HepG2 (cell line): ENCODE results near the gene RXFP3. TPM values are rescaled to one million over a fixed set of nuclear protein-coding genes. Genes with fewer than 3 reads are reported as not detected.

Source experiments
- ATAC-seq: fragments of 200-7000 bp; cut with Tn5 transposase; 3 replicates; pipeline ENCODE4 v1.9.1; 2020; ENCODE audit warnings: mild to moderate bottlenecking, moderate library complexity
- BruUV-seq: library from RNA; stranded (reverse); fragments of 400-500 nt; replicated peaks from 2 replicates; lab custom pipeline; 2021; lab: Mats Ljungman, UMichigan
- CTCF ChIA-PET: fragments of 300-600 bp; formaldehyde crosslinking; extraction: SDS; loops from one replicate; lab custom pipeline; 2021; ENCODE audit warnings: low total read pairs, inconsistent platforms, low intra/inter-chr PET ratio; lab: Yijun Ruan, JAX
- POLR2A ChIA-PET: fragments of 350-600 bp; sonication (Branson Sonifier 250); formaldehyde crosslinking; loops from one replicate; lab custom pipeline; 2020; ENCODE audit warnings: antibody characterized with exemption, inconsistent platforms; lab: Yijun Ruan, JAX
- DNase-seq: peaks from one replicate; pipeline ENCODE4 v3.0.0-alpha.2; 2015; ENCODE audit warnings: low spot score
- FAIRE-seq: peaks from 3 replicates; lab custom pipeline; 2011; peaks lifted over from hg19 to GRCh38; lab: Jason Lieb, UNC
- H2AFZ ChIP-seq: one replicate; pipeline ENCODE4 v1.6.1; 2011; ENCODE audit warnings: low read length, inconsistent platforms
- H3K27ac ChIP-seq: fragments of 300-600 bp; 3 replicates; pipeline ENCODE4 v1.8.0; 2011; ENCODE audit warnings: mixed run types, mild to moderate bottlenecking, mixed read lengths, low read length, inconsistent platforms; ENCODE audit not compliant: insufficient read depth; ENCODE audit errors: extremely low read length
- H3K27me3 ChIP-seq, 2 experiments: fragments of 200-600 bp in 1 of 2; 2 replicates in 1 of 2; 3 replicates in 1 of 2; pipeline versions ENCODE4 v1.6.0 to v1.8.0; 2011; ENCODE audit warnings: low read length in 2 of 2, mild to moderate bottlenecking in 2 of 2, moderate library complexity in 2 of 2, inconsistent platforms in 1 of 2; ENCODE audit not compliant: insufficient read depth in 2 of 2, control insufficient read depth in 1 of 2
- H3K36me3 ChIP-seq, 2 experiments: fragments of 200-600 bp in 1 of 2; replicated peaks in 1 of 2; 2 replicates in 1 of 2; 3 replicates in 1 of 2; pipeline versions ENCODE4 v1.5.1 to v1.8.0; 2011; ENCODE audit warnings: low read length in 2 of 2, inconsistent platforms in 1 of 2; ENCODE audit not compliant: insufficient read depth in 2 of 2, control insufficient read depth in 1 of 2
- H3K4me1 ChIP-seq: 2 replicates; pipeline ENCODE4 v1.5.1; 2012; ENCODE audit warnings: low read length, inconsistent platforms; ENCODE audit not compliant: insufficient read depth
- H3K4me2 ChIP-seq: 2 replicates; pipeline ENCODE4 v1.6.0; 2011; ENCODE audit warnings: low read depth, low read length, inconsistent platforms
- H3K4me3 ChIP-seq, 3 experiments: fragments of 200-600 bp in 1 of 3; sonication (generic), shearing (Covaris generic) in 1 of 3; replicated peaks in 1 of 3; 2 replicates each; pipeline ENCODE4 v1.5.1; 2011 to 2016; ENCODE audit warnings: low read length in 3 of 3, inconsistent platforms in 2 of 3, low read depth in 2 of 3, mild to moderate bottlenecking in 2 of 3, control low read depth in 1 of 3, mixed read lengths in 1 of 3; ENCODE audit not compliant: insufficient read depth in 1 of 3
- H3K79me2 ChIP-seq: one replicate; pipeline ENCODE4 v1.6.1; 2011; ENCODE audit warnings: low read length, inconsistent platforms; ENCODE audit not compliant: insufficient read depth
- H3K9ac ChIP-seq: 2 replicates; pipeline ENCODE4 v1.6.0; 2011; ENCODE audit warnings: mild to moderate bottlenecking, low read depth, low read length, inconsistent platforms; ENCODE audit not compliant: insufficient read depth
- H3K9me3 ChIP-seq: 2 replicates; pipeline ENCODE4 v1.5.1; 2012; ENCODE audit warnings: mild to moderate bottlenecking, low read length
- H4K20me1 ChIP-seq: 2 replicates; pipeline ENCODE4 v1.6.0; 2011; ENCODE audit warnings: inconsistent platforms, mild to moderate bottlenecking, low read length, moderate library complexity; ENCODE audit not compliant: insufficient read depth
- KAT7 ChIP-seq: IDR thresholded peaks from 2 replicates; pipeline ENCODE4 v1.6.1; 2018; ENCODE audit warnings: borderline replicate concordance, missing compliant biosample characterization
- KDM4B ChIP-seq: sonication (generic); formaldehyde crosslinking; IDR thresholded peaks from 2 replicates; pipeline ENCODE4 v1.4.0; 2020; ENCODE audit warnings: missing genetic modification reagents
- KMT2B ChIP-seq: IDR thresholded peaks from 2 replicates; pipeline ENCODE4 v1.6.1; 2016; ENCODE audit warnings: missing genetic modification reagents, missing compliant biosample characterization
- MLX ChIP-seq: IDR thresholded peaks from 2 replicates; pipeline ENCODE4 v1.6.1; 2016
- MYC ChIP-seq: sonication (generic); formaldehyde crosslinking; IDR thresholded peaks from 2 replicates; pipeline ENCODE4 v1.9.0; 2021; ENCODE audit warnings: missing genetic modification reagents, borderline replicate concordance
- ONECUT2 ChIP-seq: sonication (generic); formaldehyde crosslinking; IDR thresholded peaks from 2 replicates; pipeline ENCODE4 v1.4.0; 2020; ENCODE audit warnings: missing genetic modification reagents
- ZBTB7B ChIP-seq: sonication (generic); formaldehyde crosslinking; IDR thresholded peaks from 2 replicates; pipeline ENCODE4 v1.4.0; 2020; ENCODE audit warnings: missing genetic modification reagents
- WGBS: methylation state at CpG from one replicate; pipeline ENCODE4 v1.1.6; 2017; ENCODE audit warnings: low lambda C conversion rate; 5-methylcytosine and 5-hydroxymethylcytosine counted together
- in situ Hi-C: cut with HindIII; loops from 2 replicates; pipeline ENCODE4 v1.10.0; 2017; ENCODE audit warnings: low pct_unique_long_range_greater_than_20kb; ENCODE audit not compliant: extremely low pct_ligation_motif_present
- intact Hi-C: fragments of 100-400 bp; cut with micrococcal nuclease; formaldehyde crosslinking; loops from one replicate; pipeline ENCODE4 v1.10.0; 2022; ENCODE audit not compliant: unreplicated experiment
- polyA plus RNA-seq, 8 experiments: library from polyadenylated mRNA; depleted of rRNA in 3 of 8; stranded (reverse) in 7 of 8; unstranded in 1 of 8; fragments of >200 nt; fragmentation: Illumina TruSeq in 4 of 8; extraction: Trizol in 4 of 8; gene quantifications; 2 replicates each; pipeline versions ENCODE4 v1.2.1 to v1.2.3, GENCODE V29; 2011 to 2016; ENCODE audit warnings: low read depth in 4 of 8, missing spikeins in 1 of 8, mixed read lengths in 1 of 8; ENCODE audit not compliant: insufficient read depth in 1 of 8
- total RNA-seq, 5 experiments: library from RNA; depleted of rRNA; stranded (reverse); fragments of >200 nt; fragmentation: Illumina TruSeq; extraction: Trizol; gene quantifications; 2 replicates each; pipeline ENCODE4 v1.2.3, GENCODE V29; 2016; ENCODE audit warnings: low read depth in 1 of 5

RXFP3 gene
- total and polyA plus RNA-seq, 2 of the 13 experiments (the other 11 are each of a cell fraction or from before 2014, with no cell fraction given): not detected

- no peak for TF ChIP-seq KMT2B (CRISPR knock-in tag)
- TF ChIP-seq MLX (CRISPR knock-in tag): no peak
- no peak for TF ChIP-seq MYC
- TF ChIP-seq ZBTB7B (CRISPR knock-in tag): no peak
Observed at GRCh38 chr5:33928283-33928682, 7.9 kb upstream of the RXFP3 start (continued).

- no peak overlapping the region for H3K4me2 ChIP-seq
- CTCF ChIA-PET: no interaction called here
- DNase-seq (no peak), ATAC-seq (no peak), FAIRE-seq (no peak)
- no peak overlapping the region for H3K4me3 ChIP-seq
- no peaks in the 10 kb centered on the region for H3K36me3 ChIP-seq
- peaks cover 0 to 2% of the 10 kb centered on the region in 2 experiments; a peak in 2 of 5 replicates for H3K27me3 ChIP-seq
- intact Hi-C loops (loop anchor here (10.0 kb wide), 1 partner anchor 115 kb away; no protein-coding TSS in a partner anchor), in situ Hi-C loops (loop anchor here (10.0 kb wide), 1 partner anchor 345 kb away; no protein-coding TSS in a partner anchor)
- no peak for TF ChIP-seq KDM4B
- TF ChIP-seq KAT7: no peak
- no peak for TF ChIP-seq ONECUT2 (CRISPR knock-in tag)
- no peak overlapping the region for H3K27ac ChIP-seq
- H3K9me3 ChIP-seq: no peaks in the 10 kb centered on the region
- POLR2A ChIA-PET: no interaction called here
- no peak overlapping the region for H2AFZ ChIP-seq
- H3K4me1 ChIP-seq: no peaks in the 10 kb centered on the region
- H3K9ac ChIP-seq: no peak overlapping the region
- WGBS: 18% methylated on average over 4 of the region's 6 CpGs
- no peaks in the 10 kb centered on the region for H4K20me1 ChIP-seq
- H3K79me2 ChIP-seq: no peaks in the 10 kb centered on the region
- no TSS peak for BruUV-seq
Observed at GRCh38 chr5:33929925-33930690, 6.1 kb upstream of the RXFP3 start.
